Vagina (tissue), 2 donors: ENCODE results near the gene GAB2. TPM values are rescaled to one million over a fixed set of nuclear protein-coding genes. Genes with fewer than 3 reads are reported as not detected.
A peak's percentile ranks its signal among the peaks of the same experiment; 100 is the strongest.

ENCODE experiments used
- DNase-seq, 2 donors: peaks; one replicate each; pipeline ENCODE4 v3.0.0-alpha.2; 2017; ENCODE audit errors: extremely low spot score in 2 of 2
- H3K27ac ChIP-seq: fragments of 200-600 bp; sonication (generic); one replicate; pipeline ENCODE4 v1.5.1; 2019
- H3K27me3 ChIP-seq: fragments of 200-600 bp; sonication (generic); one replicate; pipeline ENCODE4 v1.5.1; 2019
- H3K36me3 ChIP-seq, 2 donors: fragments of 200-600 bp; sonication (generic); one replicate each; pipeline ENCODE4 v1.5.1; 2017 to 2019
- H3K4me1 ChIP-seq: fragments of 200-600 bp; sonication (generic); one replicate; pipeline ENCODE4 v1.5.1; 2019
- H3K4me3 ChIP-seq, 2 donors: fragments of 200-600 bp; sonication (generic); 1 replicate in 1 of 2; 2 replicates in 1 of 2; pipeline ENCODE4 v1.5.1; 2016 to 2019
- H3K9me3 ChIP-seq: fragments of 200-600 bp; sonication (generic); one replicate; pipeline ENCODE4 v1.5.1; 2019
- CTCF ChIP-seq, 3 experiments: fragments of 450-650 bp in 2 of 3; fragments of 200-600 bp in 1 of 3; sonication (generic) in 1 of 3; IDR thresholded peaks; one replicate each; pipeline ENCODE4 v1.5.1; 2017 to 2019; ENCODE audit warnings: antibody characterized with exemption in 3 of 3, mild to moderate bottlenecking in 2 of 3, moderate library complexity in 2 of 3
- POLR2A ChIP-seq, 2 donors: fragments of 450-650 bp; IDR thresholded peaks; one replicate each; pipeline ENCODE4 v1.6.1; 2017; ENCODE audit warnings: antibody characterized with exemption in 2 of 2, mild to moderate bottlenecking in 2 of 2, moderate library complexity in 2 of 2
- POLR2AphosphoS5 ChIP-seq, 2 donors: sonication (generic); formaldehyde crosslinking; IDR thresholded peaks; one replicate each; pipeline ENCODE4 v1.9.0; 2017; ENCODE audit warnings: antibody characterized with exemption in 2 of 2, mild to moderate bottlenecking in 2 of 2, low read depth in 1 of 2; ENCODE audit not compliant: insufficient read depth in 1 of 2
- intact Hi-C: fragments of 100-400 bp; cut with DNase I; formaldehyde crosslinking; loops from one replicate; pipeline ENCODE4 v1.15.1; 2023
- total RNA-seq: library from RNA; depleted of rRNA; stranded (reverse); fragments of >200 nt; gene quantifications from one replicate; pipeline ENCODE4 v1.2.3, GENCODE V29; 2016

Gene GAB2
- total RNA-seq, 1 donor from 2014 or later, result 24.6 TPM

- TF ChIP-seq POLR2A (IDR thresholded peaks at IDR 0.05) (no peak), POLR2AphosphoS5 (IDR thresholded peaks at IDR 0.05; ENCODE audit: insufficient read depth in 1 of 2, low read depth in 1 of 2) (no peak), CTCF (IDR thresholded peaks at IDR 0.05) (no peak)
- Histone ChIP-seq H3K27me3 (no peaks in the 10 kb centered on the region), H3K36me3 (no peaks in the 10 kb centered on the region), H3K4me1 (peaks cover 38% of the 10 kb centered on the region), H3K27ac (no peak overlapping the region), H3K9me3 (no peaks in the 10 kb centered on the region), H3K4me3 (no peak overlapping the region)
- intact Hi-C loops, result no loop called here
- no peak for DNase-seq
Measured at GRCh38 chr11:78355309-78355705, 62.3 kb downstream of the GAB2 start.

GRCh38 chr11:78354408-78355308 lies 63.0 kb downstream of the GAB2 start:
- Histone ChIP-seq H3K36me3 (no peaks in the 10 kb centered on the region), H3K4me3 (no peak overlapping the region), H3K27me3 (no peaks in the 10 kb centered on the region), H3K9me3 (no peaks in the 10 kb centered on the region), H3K27ac (no peak overlapping the region), H3K4me1 (peaks cover 45% of the 10 kb centered on the region)
- DNase-seq, result no peak
- TF ChIP-seq POLR2A (IDR thresholded peaks at IDR 0.05) (no peak), CTCF (IDR thresholded peaks at IDR 0.05) (no peak), POLR2AphosphoS5 (IDR thresholded peaks at IDR 0.05; ENCODE audit: insufficient read depth in 1 of 2, low read depth in 1 of 2) (no peak)
- intact Hi-C loops, result no loop called here

- intact Hi-C loops, result no loop called here
- DNase-seq, result no peak
- H3K27me3 ChIP-seq, result no peaks in the 10 kb centered on the region
- H3K9me3 ChIP-seq, result no peaks in the 10 kb centered on the region
- H3K36me3 ChIP-seq, result no peaks in the 10 kb centered on the region
- no peak overlapping the region for H3K4me3 ChIP-seq
- peak overlapping the region; percentile 68 for H3K27ac ChIP-seq
- TF ChIP-seq CTCF (IDR thresholded peaks at IDR 0.05) (no peak), POLR2AphosphoS5 (IDR thresholded peaks at IDR 0.05; ENCODE audit: insufficient read depth in 1 of 2, low read depth in 1 of 2) (no peak), POLR2A (IDR thresholded peaks at IDR 0.05) (no peak)
- H3K4me1 ChIP-seq, result peaks cover 65% of the 10 kb centered on the region
Measured at GRCh38 chr11:78351979-78352841, 65.4 kb downstream of the GAB2 start.

GRCh38 chr11:78351193-78351592 lies 66.4 kb downstream of the GAB2 start:
- Histone ChIP-seq H3K36me3 (no peaks in the 10 kb centered on the region), H3K27ac (peak overlapping the region; percentile 68), H3K9me3 (no peaks in the 10 kb centered on the region), H3K4me1 (peaks cover 72% of the 10 kb centered on the region), H3K4me3 (no peak overlapping the region), H3K27me3 (no peaks in the 10 kb centered on the region)
- no peak for DNase-seq
- TF ChIP-seq POLR2AphosphoS5 (IDR thresholded peaks at IDR 0.05; ENCODE audit: insufficient read depth in 1 of 2, low read depth in 1 of 2), result no peak
- no peak for TF ChIP-seq CTCF (IDR thresholded peaks at IDR 0.05)
- no peak for TF ChIP-seq POLR2A (IDR thresholded peaks at IDR 0.05)
- intact Hi-C loops, result no loop called here
